ENCODE measurements around the gene RASSF7.

The RASSF7 gene

GRCh38 chr11:555227-555779 lies 5.5 kb upstream of the RASSF7 start:
- DNase-seq (ENCODE audit: insufficient read length) (no peak), FAIRE-seq (no peak)
- no peak for TF ChIP-seq POLR2AphosphoS5 (IDR thresholded peaks at IDR 0.05; ENCODE audit: low read depth, low read length)
- TF ChIP-seq TAF1 (IDR thresholded peaks at IDR 0.05; ENCODE audit: borderline replicate concordance, low read depth, low read length), result no peak
- TF ChIP-seq POLR2A (IDR thresholded peaks at IDR 0.05; ENCODE audit: low read depth, low read length), result no peak

GRCh38 chr11:555780-556661 lies 4.7 kb upstream of the RASSF7 start:
- FAIRE-seq (peak; percentile 66), DNase-seq (ENCODE audit: insufficient read length) (no peak)
- no peak for TF ChIP-seq TAF1 (IDR thresholded peaks at IDR 0.05; ENCODE audit: borderline replicate concordance, low read depth, low read length)
- TF ChIP-seq POLR2A (IDR thresholded peaks at IDR 0.05; ENCODE audit: low read depth, low read length), result no peak
- TF ChIP-seq POLR2AphosphoS5 (IDR thresholded peaks at IDR 0.05; ENCODE audit: low read depth, low read length), result no peak

- TF ChIP-seq TAF1 (IDR thresholded peaks at IDR 0.05; ENCODE audit: borderline replicate concordance, low read depth, low read length), result no peak
- TF ChIP-seq POLR2AphosphoS5 (IDR thresholded peaks at IDR 0.05; ENCODE audit: low read depth, low read length), result no peak
- no peak for TF ChIP-seq POLR2A (IDR thresholded peaks at IDR 0.05; ENCODE audit: low read depth, low read length)
- no peak for FAIRE-seq
- DNase-seq (ENCODE audit: insufficient read length), result no peak
Measured at GRCh38 chr11:556662-557256, 4.0 kb upstream of the RASSF7 start.

GRCh38 chr11:557328-558132 lies 3.2 kb upstream of the RASSF7 start:
- no peak for FAIRE-seq
- TF ChIP-seq TAF1 (IDR thresholded peaks at IDR 0.05; ENCODE audit: borderline replicate concordance, low read depth, low read length), result no peak
- no peak for TF ChIP-seq POLR2A (IDR thresholded peaks at IDR 0.05; ENCODE audit: low read depth, low read length)
- TF ChIP-seq POLR2AphosphoS5 (IDR thresholded peaks at IDR 0.05; ENCODE audit: low read depth, low read length), result no peak
- no peak for DNase-seq (ENCODE audit: insufficient read length)

- DNase-seq (ENCODE audit: insufficient read length) (no peak), FAIRE-seq (no peak)
- no peak for TF ChIP-seq POLR2A (IDR thresholded peaks at IDR 0.05; ENCODE audit: low read depth, low read length)
- TF ChIP-seq TAF1 (IDR thresholded peaks at IDR 0.05; ENCODE audit: borderline replicate concordance, low read depth, low read length), result no peak
- no peak for TF ChIP-seq POLR2AphosphoS5 (IDR thresholded peaks at IDR 0.05; ENCODE audit: low read depth, low read length)
Measured at GRCh38 chr11:558503-558902, 2.3 kb upstream of the RASSF7 start.

GRCh38 chr11:559020-559620 lies 1.6 kb upstream of the RASSF7 start:
- DNase-seq (ENCODE audit: insufficient read length) (no peak), FAIRE-seq (no peak)
- TF ChIP-seq TAF1 (IDR thresholded peaks at IDR 0.05; ENCODE audit: borderline replicate concordance, low read depth, low read length) (no peak), POLR2A (IDR thresholded peaks at IDR 0.05; ENCODE audit: low read depth, low read length) (no peak), POLR2AphosphoS5 (IDR thresholded peaks at IDR 0.05; ENCODE audit: low read depth, low read length) (no peak)

GRCh38 chr11:559712-560304 lies 962 bp upstream of the RASSF7 start:
- DNase-seq (ENCODE audit: insufficient read length) (no peak), FAIRE-seq (peak; percentile 38)
- TF ChIP-seq TAF1 (IDR thresholded peaks at IDR 0.05; ENCODE audit: borderline replicate concordance, low read depth, low read length) (no peak), POLR2A (IDR thresholded peaks at IDR 0.05; ENCODE audit: low read depth, low read length) (no peak), POLR2AphosphoS5 (IDR thresholded peaks at IDR 0.05; ENCODE audit: low read depth, low read length) (no peak)

GRCh38 chr11:561148-562003 lies 606 bp downstream of the RASSF7 start:
- TF ChIP-seq POLR2A (IDR thresholded peaks at IDR 0.05; ENCODE audit: low read depth, low read length) (no peak), TAF1 (IDR thresholded peaks at IDR 0.05; ENCODE audit: borderline replicate concordance, low read depth, low read length) (no peak), POLR2AphosphoS5 (IDR thresholded peaks at IDR 0.05; ENCODE audit: low read depth, low read length) (no peak)
- FAIRE-seq, result peak; percentile 67
- DNase-seq (ENCODE audit: insufficient read length), result no peak

- DNase-seq (ENCODE audit: insufficient read length), result no peak
- no peak for TF ChIP-seq POLR2A (IDR thresholded peaks at IDR 0.05; ENCODE audit: low read depth, low read length)
- no peak for TF ChIP-seq POLR2AphosphoS5 (IDR thresholded peaks at IDR 0.05; ENCODE audit: low read depth, low read length)
- no peak for TF ChIP-seq TAF1 (IDR thresholded peaks at IDR 0.05; ENCODE audit: borderline replicate concordance, low read depth, low read length)
- no peak for FAIRE-seq
Measured at GRCh38 chr11:562046-562645, 1.4 kb downstream of the RASSF7 start.

Measured in GM12892 (cell line).